Measurements from ENCODE around the gene DCDC2. TPM values are rescaled to one million over a fixed set of nuclear protein-coding genes. Genes with fewer than 3 reads are reported as not detected.
"Not testable (repeated sequence)": the region's sequence is repeated elsewhere in the genome, so short reads cannot be mapped to it uniquely, and the experiment has no call there.

Gene DCDC2
- total RNA-seq, 1 experiment from 2014 or later = 1.8 TPM

GRCh38 chr6:24374612-24375011, 16.8 kb upstream of the DCDC2 start:
- CTCF ChIA-PET = interaction anchor here (0.6 to 2.3 kb wide), 4 partner anchors 14 to 94 kb away, joined by 3 to 10 read pairs (median 4); no protein-coding TSS in a partner anchor
- H3K27ac Mint-ChIP-seq = peak overlapping the region; percentile 35; the same call in 1 of the 2 replicates

GRCh38 chr6:24365103-24365633, 7.3 kb upstream of the DCDC2 start:
- POLR2A ChIA-PET; ATAC-seq; H3K27me3 Mint-ChIP-seq (ENCODE audit: low read depth); H3K4me3 Mint-ChIP-seq; H3K4me1 Mint-ChIP-seq; H3K9me3 Mint-ChIP-seq; H3K27ac Mint-ChIP-seq; H3K36me3 Mint-ChIP-seq; DNase-seq (ENCODE audit: low spot score): not testable (repeated sequence)
- CTCF ChIA-PET = interaction anchor here (0.6 to 1.4 kb wide), 3 partner anchors 24 to 85 kb away, joined by 3 read pairs; no protein-coding TSS in a partner anchor

More at GRCh38 chr6:24374612-24375011, 16.8 kb upstream of the DCDC2 start:
- no peaks in the 10 kb centered on the region; the same call in 1 of the 2 replicates for H3K27me3 Mint-ChIP-seq (ENCODE audit: low read depth)
- H3K4me3 Mint-ChIP-seq = no peak overlapping the region
- peaks cover 14% of the 10 kb centered on the region for H3K4me1 Mint-ChIP-seq
- ATAC-seq = peak; percentile 26; the same call in 1 of the 2 replicates
- no peaks in the 10 kb centered on the region for H3K36me3 Mint-ChIP-seq
- TF ChIP-seq ERG (CRISPR knock-in tag; IDR thresholded peaks at IDR 0.05) (no peak), ZNF512 (CRISPR knock-in tag; IDR thresholded peaks at IDR 0.05; ENCODE audit: borderline replicate concordance) (no peak), MXD4 (CRISPR knock-in tag; IDR thresholded peaks at IDR 0.05; ENCODE audit: borderline replicate concordance) (no peak), HMGA2 (CRISPR knock-in tag; IDR thresholded peaks at IDR 0.05) (no peak), ZSCAN18 (CRISPR knock-in tag; IDR thresholded peaks at IDR 0.05) (no peak), FOXK1 (CRISPR knock-in tag; IDR thresholded peaks at IDR 0.05) (no peak), ATF2 (CRISPR knock-in tag; IDR thresholded peaks at IDR 0.05; ENCODE audit: borderline replicate concordance, low read depth) (no peak), CBFB (CRISPR knock-in tag; IDR thresholded peaks at IDR 0.05; ENCODE audit: low read depth) (no peak), ZNF281 (CRISPR knock-in tag; IDR thresholded peaks at IDR 0.05) (no peak), GABPB1 (CRISPR knock-in tag; IDR thresholded peaks at IDR 0.05) (no peak), SOX15 (CRISPR knock-in tag; IDR thresholded peaks at IDR 0.05) (no peak), NFATC4 (CRISPR knock-in tag; IDR thresholded peaks at IDR 0.05) (no peak), EMX1 (CRISPR knock-in tag; IDR thresholded peaks at IDR 0.05) (no peak)
- POLR2A ChIA-PET = no interaction called here
- peaks cover 12% of the 10 kb centered on the region for H3K9me3 Mint-ChIP-seq
- DNase-seq (ENCODE audit: low spot score) = no peak

- DNase-seq (ENCODE audit: low spot score); H3K27ac Mint-ChIP-seq; H3K36me3 Mint-ChIP-seq; ATAC-seq; H3K9me3 Mint-ChIP-seq; POLR2A ChIA-PET; H3K4me3 Mint-ChIP-seq: not testable (repeated sequence)
- TF ChIP-seq HMGA2 (CRISPR knock-in tag; IDR thresholded peaks at IDR 0.05) = peak; percentile 92
- Mint-ChIP-seq H3K27me3 (ENCODE audit: low read depth) (peaks cover 22% of the 10 kb centered on the region), H3K4me1 (peaks cover 14% of the 10 kb centered on the region)
- CTCF ChIA-PET = interaction anchor here (1.0 to 1.1 kb wide), 3 partner anchors 27 to 79 kb away, joined by 3 to 8 read pairs (median 6); partner anchors contain the start of gene MRS2
Measured at GRCh38 chr6:24362363-24362762, 4.5 kb upstream of the DCDC2 start.
